Measurements from ENCODE around the gene GRIN3B.

DNA sequence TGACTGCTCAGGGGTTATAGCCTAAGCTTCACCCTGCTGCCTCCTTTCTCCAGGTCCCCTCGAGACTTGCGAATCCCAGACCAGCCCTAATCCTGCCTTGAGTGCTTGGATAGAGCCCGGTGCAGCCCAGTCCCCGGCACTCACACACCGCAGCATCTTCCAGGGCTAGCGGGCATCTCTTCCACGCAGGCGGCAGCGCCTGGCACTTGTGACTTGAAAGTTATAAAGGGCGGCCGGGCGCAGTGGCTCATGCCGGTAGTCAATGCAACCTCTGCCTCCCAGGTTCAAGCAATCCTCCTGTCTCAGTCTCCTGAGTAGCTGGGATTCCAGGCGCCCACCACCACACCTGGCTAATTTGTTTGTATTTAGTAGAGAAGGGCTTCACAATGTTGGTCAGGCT, 14.1 kb upstream of the GRIN3B start:
- TF ChIP-seq POLR2A (IDR thresholded peaks at IDR 0.05; ENCODE audit: low read depth, low read length) (no peak), POLR2AphosphoS5 (IDR thresholded peaks at IDR 0.05; ENCODE audit: low read depth, low read length) (no peak)

All from GM12892 (cell line).